BJ (cell line): ENCODE results near the gene PIR. TPM values are rescaled to one million over a fixed set of nuclear protein-coding genes. Genes with fewer than 3 reads are reported as not detected.

ENCODE experiments used
- CTCF ChIA-PET: fragments of 350-600 bp; formaldehyde crosslinking; extraction: SDS; loops from one replicate; lab custom pipeline; 2021; ENCODE audit warnings: antibody characterized with exemption, inconsistent platforms; lab: Yijun Ruan, JAX
- POLR2A ChIA-PET: fragments of 300-600 bp; sonication (Branson Sonifier 250); formaldehyde crosslinking; extraction: SDS; loops from one replicate; lab custom pipeline; 2021; ENCODE audit warnings: antibody characterized with exemption; lab: Charles Lee
- DNase-seq: peaks from one replicate; pipeline ENCODE4 v3.0.0-alpha.2; 2011; ENCODE audit warnings: low read depth
- H3K27me3 ChIP-seq: 2 replicates; pipeline ENCODE4 v1.6.0; 2011; ENCODE audit warnings: low read length; ENCODE audit not compliant: control insufficient read depth, insufficient read depth
- H3K36me3 ChIP-seq: 2 replicates; pipeline ENCODE4 v1.5.1; 2011; ENCODE audit warnings: low read length; ENCODE audit not compliant: control insufficient read depth, insufficient read depth
- H3K4me3 ChIP-seq: 2 replicates; pipeline ENCODE4 v1.5.1; 2011; ENCODE audit warnings: low read depth, mild to moderate bottlenecking, control low read depth, low read length
- polyA plus RNA-seq: library from polyadenylated mRNA; depleted of rRNA; stranded (reverse); fragments of >200 nt; gene quantifications from 2 replicates; pipeline ENCODE4 v1.2.3, GENCODE V29; 2011
- TF ChIP-seq, protein P1 (sequence below): IDR thresholded peaks from 2 replicates; pipeline ENCODE4 v1.5.1; 2011; ENCODE audit warnings: low read depth, mild to moderate bottlenecking, control low read depth, inconsistent platforms, low read length, moderate library complexity; ENCODE audit not compliant: insufficient read depth

The PIR gene
- polyA plus RNA-seq, 1 experiment = 11.7 TPM

GRCh38 chrX:15410430-15410829 is 82.7 kb downstream of the PIR start:
- DNase-seq = no peak
- CTCF ChIA-PET = no interaction called here
- no peaks in the 10 kb centered on the region for H3K27me3 ChIP-seq
- TF ChIP-seq, protein P1, sequence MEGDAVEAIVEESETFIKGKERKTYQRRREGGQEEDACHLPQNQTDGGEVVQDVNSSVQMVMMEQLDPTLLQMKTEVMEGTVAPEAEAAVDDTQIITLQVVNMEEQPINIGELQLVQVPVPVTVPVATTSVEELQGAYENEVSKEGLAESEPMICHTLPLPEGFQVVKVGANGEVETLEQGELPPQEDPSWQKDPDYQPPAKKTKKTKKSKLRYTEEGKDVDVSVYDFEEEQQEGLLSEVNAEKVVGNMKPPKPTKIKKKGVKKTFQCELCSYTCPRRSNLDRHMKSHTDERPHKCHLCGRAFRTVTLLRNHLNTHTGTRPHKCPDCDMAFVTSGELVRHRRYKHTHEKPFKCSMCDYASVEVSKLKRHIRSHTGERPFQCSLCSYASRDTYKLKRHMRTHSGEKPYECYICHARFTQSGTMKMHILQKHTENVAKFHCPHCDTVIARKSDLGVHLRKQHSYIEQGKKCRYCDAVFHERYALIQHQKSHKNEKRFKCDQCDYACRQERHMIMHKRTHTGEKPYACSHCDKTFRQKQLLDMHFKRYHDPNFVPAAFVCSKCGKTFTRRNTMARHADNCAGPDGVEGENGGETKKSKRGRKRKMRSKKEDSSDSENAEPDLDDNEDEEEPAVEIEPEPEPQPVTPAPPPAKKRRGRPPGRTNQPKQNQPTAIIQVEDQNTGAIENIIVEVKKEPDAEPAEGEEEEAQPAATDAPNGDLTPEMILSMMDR = no peak
- POLR2A ChIA-PET = no interaction called here
- H3K4me3 ChIP-seq = no peak overlapping the region
- H3K36me3 ChIP-seq = no peaks in the 10 kb centered on the region

GRCh38 chrX:15405846-15406245 is 87.3 kb downstream of the PIR start:
- no peak for DNase-seq
- H3K4me3 ChIP-seq = no peak overlapping the region
- no peaks in the 10 kb centered on the region for H3K27me3 ChIP-seq
- POLR2A ChIA-PET = no interaction called here
- no peaks in the 10 kb centered on the region for H3K36me3 ChIP-seq
- TF ChIP-seq, protein P1 = no peak
- CTCF ChIA-PET = interaction anchor here (0.8 kb wide), 1 partner anchor 63 kb away, joined by 3 read pairs; no protein-coding TSS in a partner anchor

DNA sequence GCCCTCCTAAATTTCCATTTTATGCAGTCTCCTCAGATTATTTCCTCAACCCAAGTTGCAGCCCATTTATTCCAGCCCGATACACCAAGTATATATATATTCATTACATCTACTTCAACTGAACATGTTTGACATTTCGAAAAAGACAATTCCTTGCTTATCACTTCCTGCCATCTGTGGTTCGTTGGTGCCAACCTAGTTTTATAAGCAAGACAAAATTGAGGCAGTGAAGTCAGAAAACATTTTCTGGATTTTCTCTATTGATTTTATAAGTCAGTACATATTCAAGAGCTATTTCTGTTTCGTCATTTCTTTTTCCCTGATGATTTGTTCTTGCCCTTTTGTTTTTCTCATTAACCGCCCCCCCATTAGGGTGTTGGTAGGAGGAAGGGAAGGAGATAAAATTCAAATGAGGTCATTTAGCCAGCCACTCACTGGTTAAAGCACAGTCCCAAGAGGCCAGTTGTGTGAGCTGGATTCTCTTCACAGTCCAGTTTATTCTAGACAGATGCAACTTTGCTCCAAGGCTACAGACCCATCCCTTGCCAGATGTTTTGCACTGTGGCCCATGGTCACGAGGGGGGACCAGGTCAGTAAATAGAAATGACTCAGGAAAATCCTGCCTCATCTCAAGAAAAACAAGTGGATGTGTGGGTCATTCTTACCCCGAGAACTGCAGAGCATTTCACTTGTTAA is 88.6 kb downstream of the PIR start:
- Histone ChIP-seq H3K27me3 (no peaks in the 10 kb centered on the region), H3K36me3 (no peaks in the 10 kb centered on the region), H3K4me3 (no peak overlapping the region)
- no peak for DNase-seq
- POLR2A ChIA-PET = no interaction called here
- TF ChIP-seq, protein P1 = no peak
- CTCF ChIA-PET = no interaction called here

GRCh38 chrX:15401378-15401777 is 91.8 kb downstream of the PIR start:
- DNase-seq = no peak
- no peak overlapping the region for H3K4me3 ChIP-seq
- TF ChIP-seq, protein P1 = no peak
- no peaks in the 10 kb centered on the region for H3K36me3 ChIP-seq
- H3K27me3 ChIP-seq = no peaks in the 10 kb centered on the region
- POLR2A ChIA-PET = no interaction called here
- CTCF ChIA-PET = interaction anchor here (1.2 to 1.4 kb wide), 2 partner anchors 18 to 52 kb away, joined by 3 read pairs; no protein-coding TSS in a partner anchor

GRCh38 chrX:15399962-15400391 is 93.2 kb downstream of the PIR start:
- no peak for DNase-seq

More at GRCh38 chrX:15399962-15400391, 93.2 kb downstream of the PIR start:
- no peaks in the 10 kb centered on the region for H3K27me3 ChIP-seq
- TF ChIP-seq, protein P1 = no peak
- no peaks in the 10 kb centered on the region for H3K36me3 ChIP-seq
- CTCF ChIA-PET = interaction anchor here (1.4 kb wide), 1 partner anchor 17 kb away, joined by 3 read pairs; no protein-coding TSS in a partner anchor
- POLR2A ChIA-PET = no interaction called here
- no peak overlapping the region for H3K4me3 ChIP-seq
